Nephron progenitor cell (in vitro differentiated cells): ENCODE results near the gene FMO5.

Experiments used
- DNase-seq: peaks from one replicate; pipeline ENCODE4 v3.0.0; 2021
- H3K27ac Mint-ChIP-seq: 2 replicates; pipeline ENCODE4 v1.8.0; 2021; ENCODE audit warnings: mild to moderate bottlenecking, moderate library complexity, mixed read lengths
- H3K27me3 Mint-ChIP-seq: 2 replicates; pipeline ENCODE4 v1.8.0; 2021; ENCODE audit warnings: mild to moderate bottlenecking, low read depth, mixed read lengths; ENCODE audit not compliant: poor library complexity
- H3K36me3 Mint-ChIP-seq: 2 replicates; pipeline ENCODE4 v1.8.0; 2021; ENCODE audit warnings: low read depth, mixed read lengths
- H3K4me1 Mint-ChIP-seq: 2 replicates; pipeline ENCODE4 v1.8.0; 2021; ENCODE audit warnings: mixed read lengths
- H3K4me3 Mint-ChIP-seq: 2 replicates; pipeline ENCODE4 v1.8.0; 2021; ENCODE audit warnings: mild to moderate bottlenecking, moderate library complexity, mixed read lengths
- H3K9me3 Mint-ChIP-seq: 2 replicates; pipeline ENCODE4 v1.8.0; 2021; ENCODE audit warnings: mild to moderate bottlenecking, moderate library complexity, mixed read lengths
- CTCF ChIP-seq: fragments of 200-600 bp; sonication (generic); IDR thresholded peaks from 2 replicates; pipeline ENCODE4 v1.5.0; 2021; ENCODE audit warnings: antibody characterized with exemption

Gene FMO5

GRCh38 chr1:147142886-147143285 is 82.3 kb downstream of the FMO5 start:
- Mint-ChIP-seq H3K4me1 (no peaks in the 10 kb centered on the region), H3K4me3 (no peak overlapping the region), H3K27ac (no peak overlapping the region), H3K27me3 (peaks cover 6% of the 10 kb centered on the region), H3K9me3 (peaks cover 4% of the 10 kb centered on the region), H3K36me3 (no peaks in the 10 kb centered on the region)
- no peak for DNase-seq
- no peak for TF ChIP-seq CTCF
